Measurements from ENCODE around the gene C8G. TPM values are rescaled to one million over a fixed set of nuclear protein-coding genes. Genes with fewer than 3 reads are reported as not detected.
A peak's percentile ranks its signal among the peaks of the same experiment; 100 is the strongest.

Gene C8G
- total RNA-seq, 2 donors from 2014 or later = 1.4 to 2.7 TPM

GRCh38 chr9:136910197-136910900 is 34.7 kb upstream of the C8G start:
- no peaks in the 10 kb centered on the region for H3K9me3 ChIP-seq (ENCODE audit: control insufficient read depth, low read length, poor library complexity, severe bottlenecking)
- DNase-seq = no peak
- H3K4me3 Mint-ChIP-seq = no peak overlapping the region
- H3K27ac Mint-ChIP-seq = peak overlapping the region; percentile 27
- no peak for ATAC-seq
- no peaks in the 10 kb centered on the region for H3K27me3 Mint-ChIP-seq
- no peaks in the 10 kb centered on the region for H3K36me3 Mint-ChIP-seq (ENCODE audit: low read depth)
- peaks cover 14% of the 10 kb centered on the region for H3K4me1 Mint-ChIP-seq

GRCh38 chr9:136910901-136911245 is 34.2 kb upstream of the C8G start:
- H3K9me3 ChIP-seq (ENCODE audit: control insufficient read depth, low read length, poor library complexity, severe bottlenecking) = no peaks in the 10 kb centered on the region
- H3K36me3 Mint-ChIP-seq (ENCODE audit: low read depth) = no peaks in the 10 kb centered on the region
- peak overlapping the region; percentile 27 for H3K27ac Mint-ChIP-seq
- H3K4me1 Mint-ChIP-seq = peaks cover 13% of the 10 kb centered on the region
- ATAC-seq (no peak), DNase-seq (no peak)
- no peaks in the 10 kb centered on the region for H3K27me3 Mint-ChIP-seq
- H3K4me3 Mint-ChIP-seq = no peak overlapping the region

GRCh38 chr9:136913701-136914438 is 31.2 kb upstream of the C8G start:
- Mint-ChIP-seq H3K27me3 (no peaks in the 10 kb centered on the region), H3K4me3 (no peak overlapping the region), H3K27ac (no peak overlapping the region), H3K36me3 (ENCODE audit: low read depth) (peaks cover 5% of the 10 kb centered on the region), H3K4me1 (peaks cover 7% of the 10 kb centered on the region)
- DNase-seq = no peak
- no peaks in the 10 kb centered on the region for H3K9me3 ChIP-seq (ENCODE audit: control insufficient read depth, low read length, poor library complexity, severe bottlenecking)
- no peak for ATAC-seq

- Mint-ChIP-seq H3K36me3 (ENCODE audit: low read depth) (peaks cover 5% of the 10 kb centered on the region), H3K4me1 (peaks cover 7% of the 10 kb centered on the region), H3K27me3 (no peaks in the 10 kb centered on the region), H3K4me3 (no peak overlapping the region), H3K27ac (no peak overlapping the region)
- H3K9me3 ChIP-seq (ENCODE audit: control insufficient read depth, low read length, poor library complexity, severe bottlenecking) = no peaks in the 10 kb centered on the region
- ATAC-seq (no peak), DNase-seq (no peak)
Measured at GRCh38 chr9:136915632-136916329, 29.3 kb upstream of the C8G start.

GRCh38 chr9:136916330-136917184 is 28.5 kb upstream of the C8G start:
- no peaks in the 10 kb centered on the region for H3K9me3 ChIP-seq (ENCODE audit: control insufficient read depth, low read length, poor library complexity, severe bottlenecking)
- no peak overlapping the region for H3K4me3 Mint-ChIP-seq
- no peaks in the 10 kb centered on the region for H3K27me3 Mint-ChIP-seq
- DNase-seq = no peak
- peaks cover 7% of the 10 kb centered on the region for H3K4me1 Mint-ChIP-seq
- H3K27ac Mint-ChIP-seq = peak overlapping the region; percentile 67
- H3K36me3 Mint-ChIP-seq (ENCODE audit: low read depth) = peaks cover 5% of the 10 kb centered on the region
- ATAC-seq = no peak

- Mint-ChIP-seq H3K27me3 (no peaks in the 10 kb centered on the region), H3K36me3 (ENCODE audit: low read depth) (peaks cover 5% of the 10 kb centered on the region), H3K27ac (peak overlapping the region; percentile 14), H3K4me1 (peaks cover 7% of the 10 kb centered on the region), H3K4me3 (no peak overlapping the region)
- DNase-seq (no peak), ATAC-seq (no peak)
- H3K9me3 ChIP-seq (ENCODE audit: control insufficient read depth, low read length, poor library complexity, severe bottlenecking) = no peaks in the 10 kb centered on the region
Measured at GRCh38 chr9:136917902-136918301, 27.1 kb upstream of the C8G start.

GRCh38 chr9:136920069-136920468 is 25.0 kb upstream of the C8G start:
- Mint-ChIP-seq H3K4me1 (peaks cover 8% of the 10 kb centered on the region), H3K27ac (peak overlapping the region; percentile 81), H3K27me3 (no peaks in the 10 kb centered on the region), H3K36me3 (ENCODE audit: low read depth) (peaks cover 5% of the 10 kb centered on the region), H3K4me3 (no peak overlapping the region)
- H3K9me3 ChIP-seq (ENCODE audit: control insufficient read depth, low read length, poor library complexity, severe bottlenecking) = no peaks in the 10 kb centered on the region
- ATAC-seq = no peak
- DNase-seq = no peak

- no peak overlapping the region for H3K4me3 Mint-ChIP-seq
- no peaks in the 10 kb centered on the region for H3K9me3 ChIP-seq (ENCODE audit: control insufficient read depth, low read length, poor library complexity, severe bottlenecking)
- peaks cover 8% of the 10 kb centered on the region for H3K4me1 Mint-ChIP-seq
- H3K27ac Mint-ChIP-seq = no peak overlapping the region
- no peak for DNase-seq
- no peaks in the 10 kb centered on the region for H3K27me3 Mint-ChIP-seq
- H3K36me3 Mint-ChIP-seq (ENCODE audit: low read depth) = peaks cover 5% of the 10 kb centered on the region
- ATAC-seq = no peak
Measured at GRCh38 chr9:136920734-136921231, 24.3 kb upstream of the C8G start.

DNA sequence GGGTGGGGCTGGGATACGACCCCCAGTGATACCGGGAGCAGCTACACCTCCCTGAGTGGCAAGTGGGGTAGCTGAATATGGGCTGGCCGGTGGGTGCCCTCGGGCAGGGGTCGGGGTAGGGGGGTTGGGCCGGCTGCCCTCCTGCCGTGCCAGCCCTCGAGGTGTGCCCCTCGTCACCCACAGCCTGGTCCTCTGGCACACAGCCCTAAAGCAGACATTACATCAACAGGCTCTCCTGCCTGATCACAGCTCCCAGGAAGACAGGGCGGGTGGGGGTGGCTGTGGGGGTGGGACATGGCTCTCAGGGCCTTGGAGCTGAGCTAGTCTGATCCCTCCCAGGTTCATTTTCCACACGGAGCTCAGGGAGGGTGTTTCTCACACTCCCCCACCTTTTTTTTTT is 23.7 kb upstream of the C8G start:
- Mint-ChIP-seq H3K36me3 (ENCODE audit: low read depth) (peaks cover 5% of the 10 kb centered on the region), H3K27ac (no peak overlapping the region), H3K4me1 (peaks cover 6% of the 10 kb centered on the region), H3K27me3 (no peaks in the 10 kb centered on the region), H3K4me3 (no peak overlapping the region)
- H3K9me3 ChIP-seq (ENCODE audit: control insufficient read depth, low read length, poor library complexity, severe bottlenecking) = no peaks in the 10 kb centered on the region
- DNase-seq (no peak), ATAC-seq (no peak)

DNA sequence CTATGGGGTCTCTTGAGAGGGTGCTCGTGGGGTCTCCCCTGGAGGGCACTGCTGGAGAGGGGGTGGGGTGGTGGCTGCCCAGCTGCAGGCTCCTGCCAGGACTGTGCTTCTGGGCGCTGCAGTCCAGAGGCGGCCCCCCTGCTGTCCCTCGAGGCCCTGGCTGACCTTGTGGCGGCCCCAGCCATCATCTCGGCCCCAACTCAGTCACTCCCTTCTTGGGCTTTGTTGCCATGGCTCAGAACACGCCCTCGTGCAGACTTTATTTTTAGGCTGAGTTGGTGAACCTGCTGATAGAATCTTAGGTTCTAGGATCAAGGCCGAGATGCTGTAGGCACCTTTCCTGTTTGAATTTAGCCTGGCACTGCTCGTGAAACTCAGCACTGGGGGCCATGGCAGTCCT is 23.3 kb upstream of the C8G start:
- Mint-ChIP-seq H3K36me3 (ENCODE audit: low read depth) (peaks cover 5% of the 10 kb centered on the region), H3K4me1 (peaks cover 6% of the 10 kb centered on the region), H3K27ac (peak overlapping the region; percentile 68), H3K27me3 (no peaks in the 10 kb centered on the region), H3K4me3 (no peak overlapping the region)
- DNase-seq (no peak), ATAC-seq (no peak)
- no peaks in the 10 kb centered on the region for H3K9me3 ChIP-seq (ENCODE audit: control insufficient read depth, low read length, poor library complexity, severe bottlenecking)

DNA sequence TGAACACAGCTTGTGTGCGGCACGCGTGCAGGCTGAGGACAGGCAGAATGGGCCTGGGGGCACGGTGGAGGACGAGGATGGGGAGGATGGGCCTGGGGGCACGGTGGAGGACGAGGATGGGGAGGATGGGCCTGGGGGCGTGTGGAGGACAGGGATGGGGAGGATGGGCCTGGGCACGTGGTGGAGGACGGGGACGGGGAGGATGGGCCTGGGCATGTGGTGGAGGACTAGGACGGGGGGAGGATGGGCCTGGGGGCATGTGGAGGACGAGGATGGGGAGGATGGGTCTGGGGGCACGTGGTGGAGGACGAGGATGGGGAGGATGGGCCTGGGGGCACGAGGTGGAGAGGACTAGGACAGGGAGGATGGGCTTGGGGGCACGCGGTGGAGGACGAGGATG is 22.5 kb upstream of the C8G start:
- no peak for DNase-seq
- H3K27me3 Mint-ChIP-seq = no peaks in the 10 kb centered on the region
- H3K9me3 ChIP-seq (ENCODE audit: control insufficient read depth, low read length, poor library complexity, severe bottlenecking) = no peaks in the 10 kb centered on the region
- no peaks in the 10 kb centered on the region for H3K36me3 Mint-ChIP-seq (ENCODE audit: low read depth)
- peak overlapping the region; percentile 68 for H3K27ac Mint-ChIP-seq
- no peak overlapping the region for H3K4me3 Mint-ChIP-seq
- no peak for ATAC-seq
- H3K4me1 Mint-ChIP-seq = peaks cover 5% of the 10 kb centered on the region

DNA sequence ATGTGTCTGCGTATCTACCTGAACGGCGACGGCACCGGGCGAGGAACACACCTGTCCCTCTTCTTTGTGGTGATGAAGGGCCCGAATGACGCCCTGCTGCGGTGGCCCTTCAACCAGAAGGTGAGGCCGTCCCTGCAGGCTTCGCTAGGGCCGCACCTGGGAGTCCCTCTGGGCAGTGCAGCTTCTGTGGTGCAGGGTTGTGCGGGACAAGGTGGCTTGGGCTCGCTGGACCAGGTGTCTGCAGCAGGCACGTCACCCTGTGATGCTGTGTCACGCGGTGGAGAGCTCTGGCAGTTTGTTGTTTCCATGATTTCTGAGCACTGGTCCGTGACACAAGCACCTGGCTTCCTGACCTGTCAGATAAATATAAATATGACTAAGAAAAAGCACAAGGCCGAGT is 21.2 kb upstream of the C8G start:
- DNase-seq (no peak), ATAC-seq (no peak)
- Mint-ChIP-seq H3K36me3 (ENCODE audit: low read depth) (peaks cover 2% of the 10 kb centered on the region), H3K4me1 (peaks cover 10% of the 10 kb centered on the region), H3K4me3 (no peak overlapping the region), H3K27me3 (no peaks in the 10 kb centered on the region), H3K27ac (peak overlapping the region; percentile 51)
- H3K9me3 ChIP-seq (ENCODE audit: control insufficient read depth, low read length, poor library complexity, severe bottlenecking) = no peaks in the 10 kb centered on the region

Measured in T-helper 17 cell (primary cell).